ENCODE results near the gene MOCS3.

GRCh38 chr20:50992733-50993457 is 34.3 kb downstream of the MOCS3 start:
- TF ChIP-seq, protein P1, sequence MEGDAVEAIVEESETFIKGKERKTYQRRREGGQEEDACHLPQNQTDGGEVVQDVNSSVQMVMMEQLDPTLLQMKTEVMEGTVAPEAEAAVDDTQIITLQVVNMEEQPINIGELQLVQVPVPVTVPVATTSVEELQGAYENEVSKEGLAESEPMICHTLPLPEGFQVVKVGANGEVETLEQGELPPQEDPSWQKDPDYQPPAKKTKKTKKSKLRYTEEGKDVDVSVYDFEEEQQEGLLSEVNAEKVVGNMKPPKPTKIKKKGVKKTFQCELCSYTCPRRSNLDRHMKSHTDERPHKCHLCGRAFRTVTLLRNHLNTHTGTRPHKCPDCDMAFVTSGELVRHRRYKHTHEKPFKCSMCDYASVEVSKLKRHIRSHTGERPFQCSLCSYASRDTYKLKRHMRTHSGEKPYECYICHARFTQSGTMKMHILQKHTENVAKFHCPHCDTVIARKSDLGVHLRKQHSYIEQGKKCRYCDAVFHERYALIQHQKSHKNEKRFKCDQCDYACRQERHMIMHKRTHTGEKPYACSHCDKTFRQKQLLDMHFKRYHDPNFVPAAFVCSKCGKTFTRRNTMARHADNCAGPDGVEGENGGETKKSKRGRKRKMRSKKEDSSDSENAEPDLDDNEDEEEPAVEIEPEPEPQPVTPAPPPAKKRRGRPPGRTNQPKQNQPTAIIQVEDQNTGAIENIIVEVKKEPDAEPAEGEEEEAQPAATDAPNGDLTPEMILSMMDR (IDR thresholded peaks at IDR 0.05) = peak in 3 of 4 experiments; percentile 35 to 55 (median 49)
- no peak for TF ChIP-seq POLR2A (IDR thresholded peaks at IDR 0.05)
